ENCODE measurements around the gene CIP2A. TPM values are rescaled to one million over a fixed set of nuclear protein-coding genes. Genes with fewer than 3 reads are reported as not detected.

The CIP2A gene
- total RNA-seq, 4 donors from 2014 or later: 2.7 to 5.7 (median 5.3) TPM

GRCh38 chr3:108516881-108517280 is 72.4 kb downstream of the CIP2A start:
- no peaks in the 10 kb centered on the region for H3K27me3 ChIP-seq
- WGBS, 2 donors: 78 to 79% methylated on average over 2 of the region's 2 CpGs

GRCh38 chr3:108513961-108514360 is 75.3 kb downstream of the CIP2A start:
- DNase-seq (ENCODE audit: low spot score in 2 of 2): no peak
- TF ChIP-seq EP300 (IDR thresholded peaks at IDR 0.05) (no peak), CTCF (IDR thresholded peaks at IDR 0.05) (no peak), POLR2A (IDR thresholded peaks at IDR 0.05) (no peak)
- Histone ChIP-seq H3K36me3 (no peaks in the 10 kb centered on the region), H3K27me3 (no peaks in the 10 kb centered on the region), H3K4me3 (no peak overlapping the region), H3K9me3 (no peaks in the 10 kb centered on the region), H3K27ac (no peak overlapping the region), H3K4me1 (no peaks in the 10 kb centered on the region)
- 62 to 63% methylated on average over 3 of the region's 3 CpGs for WGBS, 2 donors

More at GRCh38 chr3:108516881-108517280, 72.4 kb downstream of the CIP2A start:
- TF ChIP-seq CTCF (IDR thresholded peaks at IDR 0.05) (no peak), EP300 (IDR thresholded peaks at IDR 0.05) (no peak), POLR2A (IDR thresholded peaks at IDR 0.05) (no peak)
- no peaks in the 10 kb centered on the region for H3K9me3 ChIP-seq
- no peak overlapping the region for H3K27ac ChIP-seq
- H3K4me3 ChIP-seq: no peak overlapping the region
- no peak for DNase-seq (ENCODE audit: low spot score in 2 of 2)
- no peaks in the 10 kb centered on the region for H3K36me3 ChIP-seq
- H3K4me1 ChIP-seq: no peaks in the 10 kb centered on the region

- Histone ChIP-seq H3K9me3 (no peaks in the 10 kb centered on the region), H3K27ac (no peak overlapping the region), H3K27me3 (no peaks in the 10 kb centered on the region), H3K4me3 (no peak overlapping the region), H3K36me3 (no peaks in the 10 kb centered on the region), H3K4me1 (no peaks in the 10 kb centered on the region)
- no peak for TF ChIP-seq CTCF (IDR thresholded peaks at IDR 0.05)
- no peak for TF ChIP-seq EP300 (IDR thresholded peaks at IDR 0.05)
- no peak for TF ChIP-seq POLR2A (IDR thresholded peaks at IDR 0.05)
- 80 to 90% methylated on average over 2 of the region's 2 CpGs for WGBS, 2 donors
- no peak for DNase-seq (ENCODE audit: low spot score in 2 of 2)
Measured at GRCh38 chr3:108512671-108513070, 76.6 kb downstream of the CIP2A start.

- TF ChIP-seq POLR2A (IDR thresholded peaks at IDR 0.05) (no peak), CTCF (IDR thresholded peaks at IDR 0.05) (no peak), EP300 (IDR thresholded peaks at IDR 0.05) (no peak)
- H3K27me3 ChIP-seq: no peaks in the 10 kb centered on the region
- DNase-seq (ENCODE audit: low spot score in 2 of 2): no peak
- H3K36me3 ChIP-seq: no peaks in the 10 kb centered on the region
- no peak overlapping the region for H3K4me3 ChIP-seq
- no peak overlapping the region for H3K27ac ChIP-seq
- H3K4me1 ChIP-seq: no peaks in the 10 kb centered on the region
- no peaks in the 10 kb centered on the region for H3K9me3 ChIP-seq
Measured at GRCh38 chr3:108511490-108511889, 77.7 kb downstream of the CIP2A start.

- Histone ChIP-seq H3K9me3 (no peaks in the 10 kb centered on the region), H3K4me3 (no peak overlapping the region), H3K27me3 (no peaks in the 10 kb centered on the region), H3K36me3 (no peaks in the 10 kb centered on the region), H3K27ac (no peak overlapping the region), H3K4me1 (no peaks in the 10 kb centered on the region)
- DNase-seq (ENCODE audit: low spot score in 2 of 2): no peak
- TF ChIP-seq POLR2A (IDR thresholded peaks at IDR 0.05) (no peak), CTCF (IDR thresholded peaks at IDR 0.05) (no peak), EP300 (IDR thresholded peaks at IDR 0.05) (no peak)
- WGBS, 2 donors: 92 to 97% methylated on average over 4 of the region's 4 CpGs
Measured at GRCh38 chr3:108511055-108511454, 78.2 kb downstream of the CIP2A start.
